Tibial nerve (tissue), 4 donors: ENCODE results near the gene VPS41.

Experiments used
- CTCF ChIP-seq, 5 experiments: fragments of 200-600 bp in 3 of 5; fragments of 450-650 bp in 2 of 5; sonication (generic) in 3 of 5; IDR thresholded peaks; one replicate each; pipeline ENCODE4 v1.5.1; 2016 to 2019; ENCODE audit warnings: antibody characterized with exemption in 5 of 5, mild to moderate bottlenecking in 3 of 5, moderate library complexity in 2 of 5
- EP300 ChIP-seq, 2 donors: sonication (generic); formaldehyde crosslinking; IDR thresholded peaks; one replicate each; pipeline ENCODE4 v1.6.1; 2017; ENCODE audit warnings: antibody characterized with exemption in 2 of 2, mild to moderate bottlenecking in 1 of 2
- POLR2A ChIP-seq, 2 donors: fragments of 450-650 bp; IDR thresholded peaks; one replicate each; pipeline ENCODE4 v1.6.1; 2017; ENCODE audit warnings: antibody characterized with exemption in 2 of 2, mild to moderate bottlenecking in 2 of 2, moderate library complexity in 2 of 2

- TF ChIP-seq CTCF (IDR thresholded peaks at IDR 0.05) = no peak
- no peak for TF ChIP-seq POLR2A (IDR thresholded peaks at IDR 0.05)
- no peak for TF ChIP-seq EP300 (IDR thresholded peaks at IDR 0.05)
Observed at GRCh38 chr7:38846280-38846679, 62.7 kb downstream of the VPS41 start.
